Natural killer cell treated with Interleukin-12 subunit alpha and Interleukin-12 subunit beta and Interleukin-15 and Interleukin-18, amount 100 ng/mL, for 72 hours (primary cell): Measurements from ENCODE around the gene FGD5. TPM values are rescaled to one million over a fixed set of nuclear protein-coding genes. Genes with fewer than 3 reads are reported as not detected.

Source experiments
- ATAC-seq, 2 donors: fragments of 150-1000 bp; cut with Tn5 transposase in 1 of 2; sonication (Bioruptor Pico), chemical (Tn5 transposase) in 1 of 2; 2 replicates each; pipeline ENCODE4 v1.10.0; 2021
- DNase-seq: peaks from one replicate; pipeline ENCODE4 v3.0.0; 2022; ENCODE audit warnings: low spot score
- H3K27ac Mint-ChIP-seq, 2 donors: 1 replicate in 1 of 2; 2 replicates in 1 of 2; pipeline ENCODE4 v1.8.0; 2022; ENCODE audit warnings: mixed read lengths in 2 of 2, mild to moderate bottlenecking in 1 of 2, moderate library complexity in 1 of 2
- H3K27me3 Mint-ChIP-seq, 2 donors: 1 replicate in 1 of 2; 2 replicates in 1 of 2; pipeline ENCODE4 v1.8.0; 2022; ENCODE audit warnings: mixed read lengths in 2 of 2
- H3K36me3 Mint-ChIP-seq: one replicate; pipeline ENCODE4 v1.8.0; 2022; ENCODE audit warnings: mixed read lengths
- H3K4me1 Mint-ChIP-seq, 2 donors: 1 replicate in 1 of 2; 2 replicates in 1 of 2; pipeline ENCODE4 v1.8.0; 2022; ENCODE audit warnings: low read depth in 2 of 2, mixed read lengths in 2 of 2, mild to moderate bottlenecking in 1 of 2
- H3K4me3 Mint-ChIP-seq: one replicate; pipeline ENCODE4 v1.8.0; 2022; ENCODE audit warnings: mixed read lengths
- H3K9me3 Mint-ChIP-seq: 2 replicates; pipeline ENCODE4 v1.8.0; 2022; ENCODE audit warnings: mixed read lengths
- total RNA-seq, 2 donors: library from RNA; stranded (reverse); gene quantifications; one replicate each; pipeline ENCODE4 v1.2.3, GENCODE V29; 2022

FGD5 gene
- total RNA-seq, 2 donors from 2014 or later: not detected

DNA sequence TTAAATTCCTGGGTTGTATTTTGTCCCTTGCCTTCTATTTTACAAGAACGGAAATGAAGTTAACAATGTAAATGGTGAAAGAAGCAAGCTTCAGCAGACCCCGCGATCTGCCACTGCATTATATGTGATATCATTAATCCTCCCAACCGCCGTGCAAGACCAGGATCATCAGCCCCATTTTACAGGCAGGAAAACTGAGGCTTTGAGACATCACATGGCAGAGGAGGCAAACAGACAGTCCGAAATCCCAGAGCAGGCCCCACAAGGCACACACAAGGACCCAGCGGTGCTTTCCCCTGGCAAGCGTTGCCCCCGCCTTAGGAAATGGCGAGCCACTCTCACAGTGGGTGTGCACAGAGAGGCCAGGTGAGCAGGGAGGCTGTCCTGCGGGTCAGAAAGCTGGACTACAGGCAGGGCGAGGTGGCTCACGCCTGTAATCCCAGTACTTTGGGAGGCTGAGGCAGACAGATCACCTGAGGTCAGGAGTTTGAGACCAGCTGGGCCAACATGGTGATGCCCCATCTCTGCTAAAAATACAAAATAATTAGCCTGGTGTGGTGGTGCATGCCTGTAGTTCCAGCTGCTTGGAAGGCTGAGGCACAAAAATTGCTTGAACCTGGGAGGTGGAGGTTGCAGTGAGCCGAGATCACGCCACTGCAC lies 16.2 kb downstream of the FGD5 start:
- ATAC-seq (no peak), DNase-seq (no peak)
- no peak overlapping the region for H3K4me3 Mint-ChIP-seq
- no peaks in the 10 kb centered on the region for H3K4me1 Mint-ChIP-seq
- no peaks in the 10 kb centered on the region for H3K36me3 Mint-ChIP-seq
- peaks cover 22 to 41% of the 10 kb centered on the region in 2 donors for H3K27me3 Mint-ChIP-seq
- H3K9me3 Mint-ChIP-seq: no peaks in the 10 kb centered on the region
- no peak overlapping the region for H3K27ac Mint-ChIP-seq

DNA sequence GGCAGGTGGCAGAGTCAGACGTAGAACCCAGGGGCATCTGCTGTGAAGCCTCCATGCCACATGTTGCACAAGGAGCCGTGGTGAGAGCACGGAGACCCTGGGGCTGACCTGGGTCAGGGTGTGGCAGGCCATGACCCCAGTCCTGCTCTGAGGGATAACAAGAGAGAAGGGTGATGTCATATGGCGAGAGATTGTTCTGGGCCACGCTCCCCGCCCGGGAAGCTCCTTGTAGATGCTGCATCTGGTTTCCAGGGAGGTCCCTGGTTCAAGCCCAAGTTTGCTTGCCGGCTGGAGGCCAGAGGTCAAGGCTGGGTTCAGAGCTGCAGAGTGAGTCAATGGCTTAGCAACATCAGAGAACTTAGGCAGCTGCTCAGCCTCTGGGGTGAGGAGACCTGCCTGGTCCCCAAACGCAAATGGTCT lies 17.3 kb downstream of the FGD5 start:
- Mint-ChIP-seq H3K4me1 (no peaks in the 10 kb centered on the region), H3K4me3 (no peak overlapping the region), H3K36me3 (no peaks in the 10 kb centered on the region), H3K27me3 (peaks cover 17 to 39% of the 10 kb centered on the region in 2 donors), H3K27ac (no peak overlapping the region), H3K9me3 (no peaks in the 10 kb centered on the region)
- DNase-seq (no peak), ATAC-seq (no peak)

DNA sequence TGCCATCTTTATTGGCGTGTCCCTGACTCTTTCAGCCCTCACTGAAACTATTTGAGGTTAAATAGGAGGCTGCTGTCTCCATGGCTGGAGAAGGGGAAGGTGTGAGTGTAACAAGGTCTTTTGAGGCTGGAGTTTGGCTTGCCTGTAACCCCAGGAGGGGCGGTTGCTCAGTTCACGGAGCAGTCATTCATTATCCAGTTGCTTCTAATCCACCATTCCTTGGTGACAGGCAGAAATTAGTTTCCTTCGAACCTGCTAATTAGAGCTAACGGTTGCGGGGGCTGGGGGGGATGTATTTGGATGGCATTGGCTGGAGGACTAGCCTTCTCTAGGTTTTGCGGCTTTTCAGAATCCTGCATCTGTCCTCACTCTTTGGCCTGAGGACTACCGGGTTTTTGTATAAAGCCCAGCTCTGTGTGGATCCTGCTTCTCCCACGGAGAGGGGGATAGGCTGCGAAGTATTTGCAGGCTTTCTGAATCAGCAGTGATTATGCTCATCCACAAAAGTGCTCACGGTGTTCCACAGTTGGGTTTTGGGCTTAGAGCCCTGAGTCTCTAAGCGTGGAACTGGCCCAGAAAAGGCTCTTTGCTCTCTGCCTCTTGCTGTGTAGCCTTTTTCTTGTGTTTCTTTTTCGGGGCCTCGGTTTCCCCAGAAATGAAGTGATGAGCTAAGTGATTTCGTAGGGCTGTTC lies 18.6 kb downstream of the FGD5 start:
- Mint-ChIP-seq H3K36me3 (no peaks in the 10 kb centered on the region), H3K4me1 (no peaks in the 10 kb centered on the region), H3K27me3 (peaks cover 18 to 40% of the 10 kb centered on the region in 2 donors), H3K9me3 (no peaks in the 10 kb centered on the region), H3K27ac (no peak overlapping the region), H3K4me3 (no peak overlapping the region)
- DNase-seq (no peak), ATAC-seq (no peak)

DNA sequence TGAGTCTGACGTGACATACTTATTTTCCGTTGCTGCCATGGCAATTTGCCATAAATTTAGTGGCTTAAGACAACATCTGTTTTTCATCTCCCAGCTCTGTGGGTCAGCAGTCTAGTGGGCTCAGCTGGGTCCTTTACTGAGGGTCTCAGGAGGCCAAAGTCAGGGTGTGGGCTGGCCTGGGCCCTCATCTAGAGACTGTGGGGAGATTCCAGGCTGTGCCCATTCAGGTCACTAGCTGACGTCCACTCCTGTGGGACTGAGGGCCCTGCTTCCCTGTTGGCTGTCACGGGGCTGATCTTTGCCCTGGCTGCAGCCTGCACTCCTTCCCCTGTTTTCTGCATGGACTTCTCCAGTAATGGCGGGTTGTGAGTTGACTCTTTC lies 19.1 kb downstream of the FGD5 start:
- H3K4me1 Mint-ChIP-seq: no peaks in the 10 kb centered on the region
- H3K27me3 Mint-ChIP-seq: peaks cover 22 to 45% of the 10 kb centered on the region in 2 donors
- DNase-seq (no peak), ATAC-seq (no peak)
- no peaks in the 10 kb centered on the region for H3K36me3 Mint-ChIP-seq
- H3K27ac Mint-ChIP-seq: no peak overlapping the region
- no peak overlapping the region for H3K4me3 Mint-ChIP-seq
- no peaks in the 10 kb centered on the region for H3K9me3 Mint-ChIP-seq

DNA sequence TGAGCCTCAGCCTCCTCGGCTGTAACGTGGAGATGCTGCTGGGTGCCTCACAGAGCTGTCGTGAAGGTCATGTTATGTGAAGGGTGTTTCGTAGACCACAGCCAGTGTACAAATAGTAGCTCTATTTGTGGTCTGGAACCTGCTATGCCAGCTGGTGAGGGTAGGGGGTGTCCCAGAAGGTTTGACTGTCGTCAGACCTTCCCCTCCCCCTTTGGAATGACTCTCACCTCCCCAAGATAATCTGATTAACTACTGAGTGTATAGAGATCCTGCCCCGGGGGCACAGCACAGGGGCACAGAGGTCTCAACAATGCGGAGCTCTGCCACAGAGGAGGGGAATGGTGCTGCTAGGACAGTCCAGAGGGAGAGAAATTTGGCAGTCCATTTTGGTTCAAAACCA lies 20.5 kb downstream of the FGD5 start:
- Mint-ChIP-seq H3K4me1 (no peaks in the 10 kb centered on the region), H3K27ac (no peak overlapping the region), H3K36me3 (no peaks in the 10 kb centered on the region), H3K9me3 (no peaks in the 10 kb centered on the region), H3K4me3 (no peak overlapping the region), H3K27me3 (peaks cover 21 to 40% of the 10 kb centered on the region in 2 donors)
- no peak for ATAC-seq
- no peak for DNase-seq

DNA sequence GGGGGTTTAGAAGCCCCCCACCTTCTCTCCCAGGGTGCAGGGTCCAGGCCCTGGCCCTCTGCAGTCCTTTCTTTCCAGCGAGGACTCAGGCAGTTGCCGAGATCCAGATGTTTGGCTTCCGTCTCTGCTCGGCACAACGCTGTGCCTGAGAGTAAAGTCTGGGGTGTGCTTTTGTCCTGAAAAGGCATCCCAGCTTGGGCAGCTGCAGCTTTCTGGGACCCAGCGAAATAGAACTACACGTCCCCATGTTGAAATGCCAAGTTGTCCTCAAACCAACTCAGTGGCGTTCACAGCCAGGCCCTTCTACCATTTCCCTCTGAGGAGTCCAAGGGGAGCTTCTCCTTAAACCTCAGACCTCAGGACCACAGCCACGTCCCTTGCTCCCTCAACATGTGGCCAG lies 23.1 kb downstream of the FGD5 start:
- no peak for DNase-seq
- no peak overlapping the region for H3K27ac Mint-ChIP-seq
- no peaks in the 10 kb centered on the region for H3K36me3 Mint-ChIP-seq
- no peaks in the 10 kb centered on the region for H3K9me3 Mint-ChIP-seq
- H3K27me3 Mint-ChIP-seq: peaks cover 14 to 25% of the 10 kb centered on the region in 2 donors
- no peak overlapping the region for H3K4me3 Mint-ChIP-seq
- H3K4me1 Mint-ChIP-seq: no peaks in the 10 kb centered on the region
- ATAC-seq: no peak

DNA sequence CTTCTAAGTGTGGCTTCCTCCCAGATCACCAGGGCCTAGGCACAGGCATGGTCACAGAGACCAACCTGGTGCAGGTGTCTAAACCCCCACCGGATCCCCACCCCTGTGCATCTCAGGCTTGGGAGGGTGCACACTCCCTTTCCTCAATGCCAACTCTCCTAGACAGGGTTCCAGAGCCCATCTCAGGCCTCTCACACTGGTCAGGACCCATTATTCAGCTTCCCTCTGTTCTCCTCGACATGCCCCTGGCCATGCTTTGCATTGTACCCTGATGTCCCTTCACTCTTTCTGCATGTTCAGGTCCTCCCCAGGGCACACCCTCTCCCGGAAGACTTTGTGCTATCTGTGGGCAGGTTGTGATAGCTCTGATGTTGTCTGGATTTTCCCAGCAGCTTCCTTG lies 23.5 kb downstream of the FGD5 start:
- Mint-ChIP-seq H3K27ac (no peak overlapping the region), H3K4me1 (no peaks in the 10 kb centered on the region), H3K36me3 (no peaks in the 10 kb centered on the region), H3K4me3 (no peak overlapping the region), H3K27me3 (peaks cover 17 to 28% of the 10 kb centered on the region in 2 donors), H3K9me3 (no peaks in the 10 kb centered on the region)
- ATAC-seq (no peak), DNase-seq (no peak)

DNA sequence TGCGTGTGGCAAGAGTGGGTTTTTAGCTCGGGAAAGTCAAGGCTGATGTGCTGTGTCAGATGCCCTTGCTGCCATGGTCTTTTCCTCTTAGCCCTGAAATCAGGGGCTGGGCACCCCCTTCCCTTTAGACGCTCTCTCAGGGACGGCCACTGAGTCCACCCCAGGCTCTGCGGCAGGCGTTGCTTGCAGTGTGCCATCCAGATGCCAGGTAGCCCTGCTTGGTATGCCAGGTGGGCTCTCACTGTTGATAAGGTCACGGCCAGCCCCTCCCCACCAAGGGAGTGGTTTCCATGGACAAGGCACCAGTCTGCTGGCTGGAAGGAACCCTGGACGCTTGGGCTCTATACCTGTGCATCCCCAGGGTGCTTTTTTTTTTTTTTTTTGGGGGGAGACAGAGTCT lies 24.6 kb downstream of the FGD5 start:
- no peak overlapping the region for H3K4me3 Mint-ChIP-seq
- peaks cover 0 to 3% of the 10 kb centered on the region in 2 donors for H3K4me1 Mint-ChIP-seq
- H3K36me3 Mint-ChIP-seq: no peaks in the 10 kb centered on the region
- ATAC-seq (no peak), DNase-seq (no peak)
- H3K27me3 Mint-ChIP-seq: peaks cover 17 to 30% of the 10 kb centered on the region in 2 donors
- H3K27ac Mint-ChIP-seq: no peak overlapping the region
- no peaks in the 10 kb centered on the region for H3K9me3 Mint-ChIP-seq

DNA sequence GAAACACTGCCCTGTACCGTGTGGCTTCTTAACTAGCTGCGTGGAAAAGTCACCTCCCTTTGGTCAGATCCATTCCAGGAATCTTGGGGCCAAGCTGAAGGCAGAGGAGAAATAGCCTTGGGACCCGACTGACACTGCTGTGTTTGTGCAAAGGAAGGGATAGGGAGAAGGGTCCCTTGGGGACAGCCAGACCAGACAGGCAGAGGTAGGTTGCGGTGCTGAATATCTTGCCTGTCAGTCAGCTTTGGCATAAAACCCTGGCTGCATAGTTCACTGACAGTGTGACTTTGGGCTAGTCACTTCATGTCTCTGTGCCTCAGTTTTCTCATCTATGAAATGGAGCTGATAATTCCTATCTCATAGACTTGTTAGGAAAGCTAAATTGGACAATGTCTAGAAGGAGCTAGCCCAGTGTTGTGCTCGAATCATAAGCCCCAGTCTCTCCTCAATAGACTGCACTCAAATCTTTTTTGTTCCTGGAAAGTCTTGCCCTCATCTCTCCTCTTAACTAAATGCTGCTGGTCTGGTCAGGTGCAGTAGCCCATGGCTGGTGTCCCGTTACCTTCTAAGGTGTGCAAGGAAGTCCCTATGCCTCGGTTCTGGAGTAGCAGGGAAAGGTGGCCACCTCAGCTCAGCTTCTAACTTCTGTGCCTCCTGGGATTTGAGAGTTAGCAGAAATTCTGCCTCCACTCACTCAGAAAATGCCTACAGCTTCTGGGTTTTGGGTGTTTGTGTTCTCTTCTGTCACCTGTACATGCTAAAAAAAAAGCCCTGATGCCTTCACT lies 25.8 kb downstream of the FGD5 start:
- peaks cover 10 to 25% of the 10 kb centered on the region in 2 donors for H3K27me3 Mint-ChIP-seq

DNA sequence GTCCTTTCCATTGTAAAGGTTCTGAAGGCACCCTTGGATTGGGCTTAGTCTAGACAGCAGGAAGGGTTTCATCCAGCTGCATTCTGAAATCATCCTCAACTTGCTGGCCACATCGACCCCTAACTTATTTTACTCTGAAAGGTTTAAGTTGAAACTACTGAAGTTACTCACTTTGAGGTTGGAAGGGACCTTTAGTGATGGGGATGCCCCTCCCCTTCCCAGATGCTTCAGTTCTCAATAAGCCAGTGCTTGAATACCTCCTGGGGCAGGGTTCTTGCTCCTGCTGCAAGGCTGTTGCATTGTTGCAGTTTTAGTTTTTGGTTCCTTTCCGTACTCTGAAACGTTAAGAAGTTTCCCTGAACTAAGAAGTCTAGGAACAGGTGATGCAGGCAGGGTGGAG lies 26.4 kb downstream of the FGD5 start:
- Mint-ChIP-seq H3K27ac (no peak overlapping the region), H3K4me3 (no peak overlapping the region), H3K36me3 (no peaks in the 10 kb centered on the region), H3K27me3 (peaks cover 10 to 25% of the 10 kb centered on the region in 2 donors), H3K4me1 (peaks cover 0 to 3% of the 10 kb centered on the region in 2 donors), H3K9me3 (no peaks in the 10 kb centered on the region)
- ATAC-seq: no peak
- DNase-seq: no peak

More for the DNA sequence above, 25.8 kb downstream of the FGD5 start:
- Mint-ChIP-seq H3K27ac (no peak overlapping the region), H3K9me3 (no peaks in the 10 kb centered on the region), H3K4me1 (peaks cover 0 to 3% of the 10 kb centered on the region in 2 donors), H3K36me3 (no peaks in the 10 kb centered on the region), H3K4me3 (no peak overlapping the region)
- ATAC-seq: no peak
- no peak for DNase-seq

DNA sequence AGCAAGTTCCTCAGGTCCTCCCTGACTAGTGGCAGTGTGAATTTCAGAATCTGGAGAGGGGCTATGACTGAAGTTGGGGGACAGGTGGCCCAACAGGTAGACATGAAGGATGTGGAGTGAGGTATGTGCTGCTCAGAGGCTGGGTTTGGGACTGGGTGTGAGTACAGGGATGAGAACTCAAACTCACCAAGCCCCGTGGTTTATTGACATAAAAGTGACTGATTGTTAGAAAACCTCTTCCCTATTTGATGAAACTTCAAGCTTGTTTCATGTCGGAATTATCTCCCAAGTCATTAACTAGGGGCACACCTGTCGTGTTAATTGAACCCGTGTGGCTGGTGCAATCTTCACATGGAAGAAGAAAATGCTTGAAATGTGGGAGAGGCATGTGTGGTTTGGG lies 27.1 kb downstream of the FGD5 start:
- ATAC-seq (no peak), DNase-seq (no peak)
- Mint-ChIP-seq H3K4me3 (no peak overlapping the region), H3K27me3 (peaks cover 10 to 19% of the 10 kb centered on the region in 2 donors), H3K36me3 (no peaks in the 10 kb centered on the region), H3K27ac (no peak overlapping the region), H3K4me1 (peaks cover 0 to 3% of the 10 kb centered on the region in 2 donors), H3K9me3 (no peaks in the 10 kb centered on the region)

DNA sequence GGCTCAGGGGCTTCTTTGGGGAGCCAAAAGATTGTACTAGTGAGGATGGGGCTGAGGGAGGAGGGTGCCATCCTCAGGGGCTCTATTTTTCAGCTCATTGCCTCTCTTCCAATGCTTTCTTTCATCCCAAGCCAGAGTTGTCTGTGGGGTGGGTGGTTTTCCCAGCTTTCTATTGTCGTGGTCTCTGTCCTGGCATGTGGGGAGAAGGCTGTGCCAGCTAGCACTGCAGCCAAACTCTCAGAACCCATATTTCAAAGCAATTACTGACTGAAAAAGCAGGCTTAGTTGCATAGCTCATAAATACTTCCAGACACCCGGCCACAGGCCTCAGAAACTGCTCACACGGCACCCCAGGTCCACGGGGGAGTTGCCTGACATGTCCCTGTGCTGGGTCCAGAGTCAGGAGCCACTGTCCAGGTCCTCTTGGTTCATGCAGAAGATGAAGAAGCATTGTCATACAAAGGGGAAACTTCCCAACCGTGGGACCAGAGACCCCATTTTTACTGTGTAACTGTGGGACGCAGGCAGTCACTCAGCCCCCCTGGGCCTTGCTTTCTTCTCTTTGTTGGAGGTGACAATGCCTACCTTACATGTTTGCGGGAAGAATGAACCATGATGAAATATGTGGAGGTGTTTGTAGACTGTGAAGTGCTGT lies 27.6 kb downstream of the FGD5 start:
- no peak for ATAC-seq
- Mint-ChIP-seq H3K4me3 (no peak overlapping the region), H3K36me3 (no peaks in the 10 kb centered on the region), H3K27ac (no peak overlapping the region), H3K4me1 (peaks cover 0 to 3% of the 10 kb centered on the region in 2 donors), H3K27me3 (peaks cover 10 to 14% of the 10 kb centered on the region in 2 donors), H3K9me3 (no peaks in the 10 kb centered on the region)
- no peak for DNase-seq

DNA sequence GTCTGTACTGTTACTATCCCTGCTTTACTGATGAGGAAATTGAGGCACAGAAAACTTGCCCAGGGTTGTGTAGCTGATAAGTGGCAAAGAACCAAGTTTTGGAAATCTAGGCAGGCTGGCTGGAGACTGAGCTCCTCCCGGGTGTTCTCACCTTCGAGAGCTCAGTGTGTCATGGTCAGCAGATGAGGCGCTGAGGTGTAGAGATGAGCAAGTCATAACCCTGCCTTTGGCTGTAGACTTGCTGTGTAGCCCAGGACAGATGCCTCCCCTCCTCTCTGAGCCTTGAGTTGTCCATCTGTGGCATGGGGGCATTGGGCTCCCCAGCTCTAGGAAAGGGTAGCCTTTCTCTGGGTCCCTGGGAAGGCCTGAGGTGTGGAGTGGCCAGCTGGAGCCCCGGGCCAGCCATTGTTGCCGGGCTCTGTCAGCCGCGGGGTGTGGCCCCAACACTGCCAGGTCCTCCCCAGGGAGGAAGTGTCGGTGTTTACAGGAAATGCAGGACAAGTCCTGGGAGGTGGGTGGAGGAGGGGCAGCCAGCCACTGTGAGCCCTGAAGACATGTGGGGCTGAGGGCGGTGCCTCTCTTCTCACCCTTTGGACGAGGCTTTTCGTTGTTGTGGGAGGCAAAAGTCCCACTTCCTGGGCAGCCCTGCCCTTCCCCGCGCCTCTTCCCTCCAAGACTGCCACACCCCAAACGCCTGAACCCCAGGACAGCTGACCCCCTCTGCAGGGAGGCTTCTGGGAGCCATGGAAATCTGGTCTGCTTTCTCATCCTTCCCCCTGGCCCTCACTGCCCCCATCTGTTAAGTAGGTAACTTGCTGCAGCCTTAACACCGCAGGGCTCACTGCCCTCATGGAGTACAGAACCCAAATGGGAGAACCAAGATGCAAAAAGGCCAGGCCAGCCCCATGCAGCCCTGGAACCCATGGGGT lies 29.1 kb downstream of the FGD5 start:
- no peak for DNase-seq
- H3K9me3 Mint-ChIP-seq: peaks cover 2% of the 10 kb centered on the region
- no peak overlapping the region for H3K27ac Mint-ChIP-seq
- ATAC-seq: no peak
- H3K36me3 Mint-ChIP-seq: no peaks in the 10 kb centered on the region
- no peak overlapping the region for H3K4me3 Mint-ChIP-seq
- H3K4me1 Mint-ChIP-seq: peaks cover 0 to 3% of the 10 kb centered on the region in 2 donors
- H3K27me3 Mint-ChIP-seq: peaks cover 8 to 9% of the 10 kb centered on the region in 2 donors
